HEK293 (cell line): Measurements from ENCODE around the gene C4orf54.

Experiments used
- ZNF175 ChIP-seq: fragments of 450-650 bp; formaldehyde crosslinking; IDR thresholded peaks from 2 replicates; pipeline ENCODE4 v1.5.1; 2016; ENCODE audit warnings: missing biosample characterization, missing genetic modification characterization
- TF ChIP-seq, protein P1 (sequence below): fragments of 450-650 bp; formaldehyde crosslinking; IDR thresholded peaks from 2 replicates; pipeline ENCODE4 v1.5.1; 2016; ENCODE audit warnings: missing biosample characterization, missing genetic modification characterization
- TF ChIP-seq, protein P2 (sequence below): fragments of 450-650 bp; formaldehyde crosslinking; IDR thresholded peaks from 2 replicates; pipeline ENCODE4 v1.5.1; 2016; ENCODE audit warnings: missing biosample characterization, missing genetic modification characterization

DNA sequence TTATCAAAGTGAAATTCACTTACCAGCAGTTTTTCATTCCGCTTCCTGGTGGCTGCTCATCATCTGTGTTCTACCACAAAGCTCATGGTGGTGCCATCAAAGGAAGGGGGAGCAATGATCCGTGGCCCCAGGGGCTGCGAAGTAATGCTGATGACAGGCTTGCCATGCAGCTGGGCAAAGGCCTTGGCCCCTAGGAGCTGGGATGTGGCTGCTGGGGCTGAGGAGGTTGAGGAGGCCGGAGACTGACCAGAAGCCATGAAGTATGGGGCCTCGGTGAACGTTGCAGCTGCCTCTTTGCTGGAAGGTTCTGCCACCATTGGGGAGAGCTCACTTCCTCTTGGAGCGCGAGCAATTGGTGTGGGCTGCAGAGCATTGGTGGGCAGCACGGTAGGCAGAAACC, 8.4 kb downstream of the C4orf54 start:
- TF ChIP-seq, protein P1, sequence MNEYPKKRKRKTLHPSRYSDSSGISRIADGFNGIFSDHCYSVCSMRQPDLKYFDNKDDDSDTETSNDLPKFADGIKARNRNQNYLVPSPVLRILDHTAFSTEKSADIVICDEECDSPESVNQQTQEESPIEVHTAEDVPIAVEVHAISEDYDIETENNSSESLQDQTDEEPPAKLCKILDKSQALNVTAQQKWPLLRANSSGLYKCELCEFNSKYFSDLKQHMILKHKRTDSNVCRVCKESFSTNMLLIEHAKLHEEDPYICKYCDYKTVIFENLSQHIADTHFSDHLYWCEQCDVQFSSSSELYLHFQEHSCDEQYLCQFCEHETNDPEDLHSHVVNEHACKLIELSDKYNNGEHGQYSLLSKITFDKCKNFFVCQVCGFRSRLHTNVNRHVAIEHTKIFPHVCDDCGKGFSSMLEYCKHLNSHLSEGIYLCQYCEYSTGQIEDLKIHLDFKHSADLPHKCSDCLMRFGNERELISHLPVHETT, result no peak
- TF ChIP-seq ZNF175 (tag by site-specific recombination), result no peak
- TF ChIP-seq, protein P2, sequence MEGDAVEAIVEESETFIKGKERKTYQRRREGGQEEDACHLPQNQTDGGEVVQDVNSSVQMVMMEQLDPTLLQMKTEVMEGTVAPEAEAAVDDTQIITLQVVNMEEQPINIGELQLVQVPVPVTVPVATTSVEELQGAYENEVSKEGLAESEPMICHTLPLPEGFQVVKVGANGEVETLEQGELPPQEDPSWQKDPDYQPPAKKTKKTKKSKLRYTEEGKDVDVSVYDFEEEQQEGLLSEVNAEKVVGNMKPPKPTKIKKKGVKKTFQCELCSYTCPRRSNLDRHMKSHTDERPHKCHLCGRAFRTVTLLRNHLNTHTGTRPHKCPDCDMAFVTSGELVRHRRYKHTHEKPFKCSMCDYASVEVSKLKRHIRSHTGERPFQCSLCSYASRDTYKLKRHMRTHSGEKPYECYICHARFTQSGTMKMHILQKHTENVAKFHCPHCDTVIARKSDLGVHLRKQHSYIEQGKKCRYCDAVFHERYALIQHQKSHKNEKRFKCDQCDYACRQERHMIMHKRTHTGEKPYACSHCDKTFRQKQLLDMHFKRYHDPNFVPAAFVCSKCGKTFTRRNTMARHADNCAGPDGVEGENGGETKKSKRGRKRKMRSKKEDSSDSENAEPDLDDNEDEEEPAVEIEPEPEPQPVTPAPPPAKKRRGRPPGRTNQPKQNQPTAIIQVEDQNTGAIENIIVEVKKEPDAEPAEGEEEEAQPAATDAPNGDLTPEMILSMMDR (tag by site-specific recombination), result no peak
